22Rv1 (cell line): Measurements from ENCODE around the gene HMGN4.

Experiments
- ZFX ChIP-seq: fragments of 450-650 bp; IDR thresholded peaks from 2 replicates; pipeline ENCODE4 v1.6.1; 2017; ENCODE audit warnings: antibody characterized with exemption, borderline replicate concordance
- TF ChIP-seq, protein P1 (sequence below): fragments of 450-650 bp; IDR thresholded peaks from 2 replicates; pipeline ENCODE4 v1.5.1; 2017; ENCODE audit warnings: mild to moderate bottlenecking

DNA sequence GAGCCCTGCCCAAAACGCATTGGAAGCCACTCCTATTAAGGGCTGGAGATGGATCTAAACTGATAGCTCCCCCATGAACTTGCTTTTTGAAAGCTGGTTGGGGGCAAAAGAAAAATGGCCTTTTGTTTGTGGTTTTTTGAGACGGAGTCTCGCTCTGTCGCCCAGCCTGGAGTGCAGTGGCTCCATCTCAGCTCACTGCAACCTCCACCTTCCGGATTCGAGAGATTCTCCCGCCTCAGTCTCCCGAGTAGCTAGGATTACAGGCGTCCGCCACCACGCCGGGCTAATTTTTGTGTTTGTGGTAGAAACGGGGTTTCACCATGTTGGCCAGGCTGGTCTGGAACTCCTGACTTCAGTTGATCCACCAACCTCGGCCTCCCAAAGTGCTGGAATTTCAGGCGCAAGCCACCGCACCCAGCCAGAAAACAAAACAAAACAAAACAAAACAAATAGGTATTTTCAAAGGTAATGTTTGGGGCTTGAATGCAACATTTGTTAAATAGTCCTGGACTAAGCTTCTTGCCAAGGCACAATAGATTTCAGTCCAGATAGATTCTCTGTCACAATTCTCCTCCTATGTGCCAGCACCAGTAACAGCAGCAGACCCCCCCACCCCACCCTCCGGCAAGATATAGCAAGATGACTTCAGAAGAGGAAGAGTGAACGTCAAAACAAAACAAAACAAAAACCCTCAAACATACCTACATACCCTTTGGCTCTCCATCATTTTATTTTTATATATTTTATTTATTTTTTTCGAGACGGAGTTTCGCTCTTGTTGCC, 32.1 kb downstream of the HMGN4 start:
- TF ChIP-seq, protein P1, sequence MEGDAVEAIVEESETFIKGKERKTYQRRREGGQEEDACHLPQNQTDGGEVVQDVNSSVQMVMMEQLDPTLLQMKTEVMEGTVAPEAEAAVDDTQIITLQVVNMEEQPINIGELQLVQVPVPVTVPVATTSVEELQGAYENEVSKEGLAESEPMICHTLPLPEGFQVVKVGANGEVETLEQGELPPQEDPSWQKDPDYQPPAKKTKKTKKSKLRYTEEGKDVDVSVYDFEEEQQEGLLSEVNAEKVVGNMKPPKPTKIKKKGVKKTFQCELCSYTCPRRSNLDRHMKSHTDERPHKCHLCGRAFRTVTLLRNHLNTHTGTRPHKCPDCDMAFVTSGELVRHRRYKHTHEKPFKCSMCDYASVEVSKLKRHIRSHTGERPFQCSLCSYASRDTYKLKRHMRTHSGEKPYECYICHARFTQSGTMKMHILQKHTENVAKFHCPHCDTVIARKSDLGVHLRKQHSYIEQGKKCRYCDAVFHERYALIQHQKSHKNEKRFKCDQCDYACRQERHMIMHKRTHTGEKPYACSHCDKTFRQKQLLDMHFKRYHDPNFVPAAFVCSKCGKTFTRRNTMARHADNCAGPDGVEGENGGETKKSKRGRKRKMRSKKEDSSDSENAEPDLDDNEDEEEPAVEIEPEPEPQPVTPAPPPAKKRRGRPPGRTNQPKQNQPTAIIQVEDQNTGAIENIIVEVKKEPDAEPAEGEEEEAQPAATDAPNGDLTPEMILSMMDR: no peak
- no peak for TF ChIP-seq ZFX
